IMR-90 (cell line): ENCODE results near the gene PRSS2. TPM values are rescaled to one million over a fixed set of nuclear protein-coding genes. Genes with fewer than 3 reads are reported as not detected.
"Not testable (repeated sequence)": the region's sequence is repeated elsewhere in the genome, so short reads cannot be mapped to it uniquely, and the experiment has no call there.

Source experiments
- ATAC-seq: fragments of 200-7000 bp; cut with Tn5 transposase; 2 replicates; pipeline ENCODE4 v1.9.1; 2020; ENCODE audit warnings: low read depth, mild to moderate bottlenecking, moderate library complexity
- BruUV-seq: library from RNA; stranded (reverse); fragments of 400-500 nt; replicated peaks from 2 replicates; lab custom pipeline; 2021; lab: Mats Ljungman, UMichigan
- CTCF ChIA-PET: fragments of 300-600 bp; formaldehyde crosslinking; extraction: SDS; loops from one replicate; lab custom pipeline; 2021; ENCODE audit warnings: antibody characterized with exemption; lab: Yijun Ruan, JAX
- POLR2A ChIA-PET: fragments of 300-600 bp; sonication (Branson Sonifier 250); formaldehyde crosslinking; loops from one replicate; lab custom pipeline; 2022; ENCODE audit warnings: antibody characterized with exemption; ENCODE audit not compliant: unreplicated experiment; lab: Charles Lee
- DNase-seq: peaks from one replicate; pipeline ENCODE4 v3.0.0; 2013
- H2AFZ ChIP-seq: replicated peaks from 2 replicates; pipeline ENCODE3; 2013; ENCODE audit warnings: low read length, mild to moderate bottlenecking; ENCODE audit not compliant: poor library complexity
- H2AK5ac ChIP-seq: 2 replicates; pipeline ENCODE4 v1.6.1; 2013; ENCODE audit warnings: low read depth, low read length, inconsistent platforms
- H2AK9ac ChIP-seq: replicated peaks from 2 replicates; pipeline ENCODE3; 2013; ENCODE audit warnings: mild to moderate bottlenecking, low read depth, low read length, moderate library complexity; ENCODE audit not compliant: poor library complexity
- H2BK120ac ChIP-seq: 2 replicates; pipeline ENCODE4 v1.6.1; 2013; ENCODE audit warnings: low read depth, low read length, inconsistent platforms
- H2BK15ac ChIP-seq: 3 replicates; pipeline ENCODE4 v1.6.1; 2013; ENCODE audit warnings: low read depth, low read length, inconsistent platforms
- H2BK20ac ChIP-seq: 2 replicates; pipeline ENCODE4 v1.6.1; 2013; ENCODE audit warnings: low read depth, mild to moderate bottlenecking, inconsistent platforms, low read length, moderate library complexity
- H2BK5ac ChIP-seq: 2 replicates; pipeline ENCODE4 v1.6.1; 2013; ENCODE audit warnings: mild to moderate bottlenecking, low read depth, low read length, inconsistent platforms; ENCODE audit not compliant: poor library complexity, severe bottlenecking
- H3K14ac ChIP-seq: replicated peaks from 2 replicates; pipeline ENCODE4 v1.6.1; 2013; ENCODE audit warnings: low read depth, low read length, inconsistent platforms
- H3K18ac ChIP-seq: 2 replicates; pipeline ENCODE4 v1.6.1; 2013; ENCODE audit warnings: low read depth, low read length, control low read depth
- H3K23ac ChIP-seq: 2 replicates; pipeline ENCODE4 v1.6.1; 2013; ENCODE audit warnings: low read depth, low read length, inconsistent platforms
- H3K27ac ChIP-seq: 2 replicates; pipeline ENCODE4 v1.5.1; 2013; ENCODE audit warnings: mild to moderate bottlenecking, control low read depth, low read length; ENCODE audit not compliant: insufficient read depth
- H3K27me3 ChIP-seq: 2 replicates; pipeline ENCODE4 v1.6.1; 2013; ENCODE audit warnings: low read length; ENCODE audit not compliant: control insufficient read depth, insufficient read depth
- H3K36me3 ChIP-seq: 2 replicates; pipeline ENCODE4 v1.6.1; 2013; ENCODE audit warnings: low read length, mixed read lengths; ENCODE audit not compliant: control insufficient read depth, insufficient read depth
- H3K4ac ChIP-seq: 2 replicates; pipeline ENCODE4 v1.6.1; 2013; ENCODE audit warnings: low read depth, low read length, inconsistent platforms
- H3K4me1 ChIP-seq: 2 replicates; pipeline ENCODE4 v1.6.1; 2013; ENCODE audit warnings: low read length, mixed read lengths; ENCODE audit not compliant: control insufficient read depth, insufficient read depth
- H3K4me2 ChIP-seq: 2 replicates; pipeline ENCODE4 v1.6.1; 2013; ENCODE audit warnings: low read depth, mild to moderate bottlenecking, control low read depth, low read length, moderate library complexity
- H3K4me3 ChIP-seq: 2 replicates; pipeline ENCODE4 v1.5.1; 2013; ENCODE audit warnings: low read depth, mild to moderate bottlenecking, control low read depth, low read length, moderate library complexity; ENCODE audit not compliant: insufficient read depth
- H3K56ac ChIP-seq: 2 replicates; pipeline ENCODE4 v1.6.1; 2013; ENCODE audit warnings: low read length, inconsistent platforms; ENCODE audit not compliant: insufficient read depth; ENCODE audit errors: extremely low read depth
- H3K79me1 ChIP-seq, 2 experiments: 2 replicates each; pipeline ENCODE4 v1.6.1; 2013; ENCODE audit warnings: low read length in 2 of 2, inconsistent platforms in 1 of 2, low read depth in 1 of 2
- H3K9ac ChIP-seq: 2 replicates; pipeline ENCODE4 v1.6.1; 2013; ENCODE audit warnings: low read depth, low read length, control low read depth
- H3K9me1 ChIP-seq: 2 replicates; pipeline ENCODE4 v1.6.1; 2013; ENCODE audit warnings: low read length, inconsistent platforms; ENCODE audit not compliant: insufficient read depth
- H3K9me3 ChIP-seq: 2 replicates; pipeline ENCODE4 v1.6.1; 2013; ENCODE audit warnings: low read length; ENCODE audit not compliant: control insufficient read depth, insufficient read depth
- H4K20me1 ChIP-seq: 2 replicates; pipeline ENCODE4 v1.6.1; 2013; ENCODE audit warnings: low read length, inconsistent platforms; ENCODE audit not compliant: insufficient read depth
- H4K5ac ChIP-seq: 2 replicates; pipeline ENCODE4 v1.6.1; 2013; ENCODE audit warnings: mild to moderate bottlenecking, low read depth, low read length, control low read depth
- H4K8ac ChIP-seq, 2 experiments: 2 replicates each; pipeline ENCODE4 v1.6.1; 2013; ENCODE audit warnings: low read depth in 2 of 2, low read length in 2 of 2, control low read depth in 1 of 2, inconsistent platforms in 1 of 2
- H4K91ac ChIP-seq: 2 replicates; pipeline ENCODE4 v1.6.1; 2013; ENCODE audit warnings: low read depth, low read length, inconsistent platforms; ENCODE audit not compliant: insufficient read depth
- WGBS, 2 experiments: methylation state at CpG; one replicate each; pipeline versions ENCODE4 v1.1.5 to v1.1.7; 2013; ENCODE audit warnings: missing lambda C conversion rate in 2 of 2; ENCODE audit not compliant: insufficient read length in 1 of 2; ENCODE audit errors: extremely low coverage in 2 of 2; 5-methylcytosine and 5-hydroxymethylcytosine counted together
- dilution Hi-C: fragments of 300-500 bp; cut with HindIII; formaldehyde crosslinking; loops from one replicate; pipeline ENCODE4 v1.14.3; 2018; ENCODE audit warnings: low sequenced_read_pairs; ENCODE audit not compliant: unreplicated experiment
- in situ Hi-C: fragments of 300-500 bp; cut with MboI; formaldehyde crosslinking; loops from 3 replicates; pipeline ENCODE4 v1.14.3; 2019; ENCODE audit warnings: low sequenced_read_pairs, inconsistent platforms, mixed read lengths
- intact Hi-C: fragments of 100-400 bp; cut with micrococcal nuclease; formaldehyde crosslinking; loops from 2 replicates; pipeline ENCODE4 v1.10.0; 2022
- polyA plus RNA-seq, 3 experiments: library from polyadenylated mRNA; depleted of rRNA; stranded (reverse); fragments of >200 nt; gene quantifications; 2 replicates each; pipeline ENCODE4 v1.2.3, GENCODE V29; 2012; ENCODE audit warnings: low replicate concordance in 1 of 3
- total RNA-seq: library from RNA; depleted of rRNA; stranded (reverse); fragments of >200 nt; gene quantifications from 2 replicates; pipeline ENCODE4 v1.2.3, GENCODE V29; 2012

PRSS2 gene
- total and polyA plus RNA-seq, 2 of the 4 experiments (the other 2 are of a cell fraction): not detected

- H2AK5ac ChIP-seq, H3K4me2 ChIP-seq, H2AFZ ChIP-seq, POLR2A ChIA-PET, H2BK5ac ChIP-seq, CTCF ChIA-PET, H2AK9ac ChIP-seq, H3K4me3 ChIP-seq, H2BK20ac ChIP-seq, BruUV-seq, H3K9me1 ChIP-seq, H3K79me1 ChIP-seq, H3K9me3 ChIP-seq, H3K27ac ChIP-seq, H4K20me1 ChIP-seq, dilution Hi-C loops, H3K36me3 ChIP-seq, H4K5ac ChIP-seq, H3K9ac ChIP-seq, H3K4me1 ChIP-seq, H2BK15ac ChIP-seq, H3K27me3 ChIP-seq, H3K23ac ChIP-seq, intact Hi-C loops, H3K14ac ChIP-seq, H2BK120ac ChIP-seq, in situ Hi-C loops, H3K18ac ChIP-seq, H3K4ac ChIP-seq, ATAC-seq, DNase-seq, H3K56ac ChIP-seq, H4K91ac ChIP-seq, H4K8ac ChIP-seq: not testable (repeated sequence)
- no CpG with 5 or more reads among the region's 2 CpGs for WGBS, 2 experiments
These were observed 9.2 kb upstream of the PRSS2 start for GRCh38 chr7:142761606-142762005.
